ENCODE data around the gene GNAZ. TPM values are rescaled to one million over a fixed set of nuclear protein-coding genes. Genes with fewer than 3 reads are reported as not detected.

Gene GNAZ
- total RNA-seq, 1 experiment from 2014 or later = 11.1 TPM

DNA sequence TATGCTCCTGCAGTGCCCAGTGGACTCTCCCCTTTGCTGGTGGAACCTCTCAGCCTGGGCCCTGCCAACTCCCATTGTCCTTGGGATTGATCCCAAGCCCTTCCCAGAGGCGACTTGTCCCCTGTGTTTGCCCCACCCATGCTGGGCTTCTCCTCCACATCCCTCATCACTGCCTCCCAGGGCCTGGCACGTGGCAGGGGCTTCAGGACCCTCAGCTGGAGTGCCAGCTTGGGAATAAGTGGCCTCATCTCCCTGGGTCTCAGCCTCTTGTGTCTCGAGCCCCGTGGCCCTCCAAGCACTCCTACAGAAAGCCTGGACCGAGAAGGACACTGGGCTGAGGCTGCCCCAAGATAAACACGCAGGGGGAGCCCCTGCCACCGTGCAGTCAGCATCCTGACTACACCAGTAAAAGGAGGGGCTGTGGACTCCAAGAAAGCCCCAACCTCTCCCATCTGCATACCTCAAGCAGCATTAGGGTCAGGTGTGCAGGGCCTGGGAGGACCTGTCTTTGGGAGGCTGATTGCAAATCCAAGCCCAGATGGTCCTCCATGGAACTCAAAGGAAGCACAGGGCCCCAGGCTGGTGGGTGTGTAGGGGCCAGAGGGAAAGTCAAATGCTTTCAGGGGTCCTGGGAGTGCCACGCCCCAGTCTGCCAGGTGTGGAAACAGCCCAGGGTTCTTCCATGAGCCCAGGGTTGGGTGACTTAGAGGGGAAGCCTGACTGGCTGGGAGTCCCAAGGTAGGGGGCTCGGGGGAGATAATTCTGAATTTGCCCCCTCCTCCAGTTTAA lies 9.5 kb upstream of the GNAZ start (continued):
- TF ChIP-seq REST (IDR thresholded peaks at IDR 0.05; ENCODE audit: low read depth) (no peak), ZFX (IDR thresholded peaks at IDR 0.05) (no peak), POLR2A (IDR thresholded peaks at IDR 0.05; ENCODE audit: borderline replicate concordance, extremely low read depth, insufficient read depth, insufficient read length) (no peak)
- TF ChIP-seq, protein P1, sequence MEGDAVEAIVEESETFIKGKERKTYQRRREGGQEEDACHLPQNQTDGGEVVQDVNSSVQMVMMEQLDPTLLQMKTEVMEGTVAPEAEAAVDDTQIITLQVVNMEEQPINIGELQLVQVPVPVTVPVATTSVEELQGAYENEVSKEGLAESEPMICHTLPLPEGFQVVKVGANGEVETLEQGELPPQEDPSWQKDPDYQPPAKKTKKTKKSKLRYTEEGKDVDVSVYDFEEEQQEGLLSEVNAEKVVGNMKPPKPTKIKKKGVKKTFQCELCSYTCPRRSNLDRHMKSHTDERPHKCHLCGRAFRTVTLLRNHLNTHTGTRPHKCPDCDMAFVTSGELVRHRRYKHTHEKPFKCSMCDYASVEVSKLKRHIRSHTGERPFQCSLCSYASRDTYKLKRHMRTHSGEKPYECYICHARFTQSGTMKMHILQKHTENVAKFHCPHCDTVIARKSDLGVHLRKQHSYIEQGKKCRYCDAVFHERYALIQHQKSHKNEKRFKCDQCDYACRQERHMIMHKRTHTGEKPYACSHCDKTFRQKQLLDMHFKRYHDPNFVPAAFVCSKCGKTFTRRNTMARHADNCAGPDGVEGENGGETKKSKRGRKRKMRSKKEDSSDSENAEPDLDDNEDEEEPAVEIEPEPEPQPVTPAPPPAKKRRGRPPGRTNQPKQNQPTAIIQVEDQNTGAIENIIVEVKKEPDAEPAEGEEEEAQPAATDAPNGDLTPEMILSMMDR (IDR thresholded peaks at IDR 0.05 in 2 of 3, conservative IDR thresholded peaks at IDR 0.05 in 1 of 3; ENCODE audit: borderline replicate concordance in 1 of 3, insufficient read depth in 1 of 3, low read depth in 2 of 3, low read length in 2 of 3) = no peak

- DNase-seq (ENCODE audit: low read depth, low spot score) (no peak), ATAC-seq (no peak)
- Histone ChIP-seq H4K20me1 (ENCODE audit: insufficient read depth) (no peaks in the 10 kb centered on the region), H3K27me3 (ENCODE audit: insufficient read depth, low read length) (no peaks in the 10 kb centered on the region), H3K9me2 (ENCODE audit: insufficient read depth) (no peaks in the 10 kb centered on the region), H3K4me3 (replicated peaks in 1 of 2; ENCODE audit: low read depth in 1 of 2, low read length in 2 of 2) (no peak overlapping the region), H2AFZ (ENCODE audit: low read depth, low read length, poor library complexity, severe bottlenecking) (no peak overlapping the region), H3K79me2 (ENCODE audit: insufficient read depth, low read length) (no peaks in the 10 kb centered on the region), H3K4me2 (ENCODE audit: low read length) (no peak overlapping the region), H3K36me3 (ENCODE audit: control insufficient read depth in 1 of 2, insufficient read depth in 2 of 2, low read length in 2 of 2) (no peaks in the 10 kb centered on the region), H3K9me3 (ENCODE audit: control insufficient read depth in 1 of 2, insufficient read depth in 1 of 2, low read depth in 1 of 2, low read length in 2 of 2) (peaks cover 0 to 3% of the 10 kb centered on the region in 2 experiments; a peak in 2 of 4 replicates), H3K27ac (ENCODE audit: low read depth, low read length) (no peak overlapping the region), H3K9ac (ENCODE audit: low read length) (no peak overlapping the region), H3K4me1 (ENCODE audit: control insufficient read depth in 1 of 2, insufficient read depth in 2 of 2, low read length in 2 of 2) (peaks cover 0 to 6% of the 10 kb centered on the region in 2 experiments; a peak in 1 of 4 replicates)
- ChIA-PET POLR2A (no interaction called here), RAD21 (ENCODE audit: low non-redundant PET in 1 of 2, low total read pairs in 2 of 2, uncharacterized antibody in 2 of 2, unreplicated experiment in 2 of 2) (no interaction called here), CTCF (no interaction called here)
- intact Hi-C loops (cut with micrococcal nuclease) = no loop called here
- BruUV-seq (replicated peaks) = no TSS peak
- TF ChIP-seq TCF7L2 (IDR thresholded peaks at IDR 0.05; ENCODE audit: borderline replicate concordance, extremely low read depth, insufficient read depth, insufficient read length) = no peak
- no peak for TF ChIP-seq FOSL1 (IDR thresholded peaks at IDR 0.05; ENCODE audit: low read depth)
- TF ChIP-seq, protein P2, sequence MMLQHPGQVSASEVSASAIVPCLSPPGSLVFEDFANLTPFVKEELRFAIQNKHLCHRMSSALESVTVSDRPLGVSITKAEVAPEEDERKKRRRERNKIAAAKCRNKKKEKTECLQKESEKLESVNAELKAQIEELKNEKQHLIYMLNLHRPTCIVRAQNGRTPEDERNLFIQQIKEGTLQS (IDR thresholded peaks at IDR 0.05) = no peak
- TF ChIP-seq ZNF274 (IDR thresholded peaks at IDR 0.05; ENCODE audit: low read depth, low read length) = no peak
- TF ChIP-seq, protein P3, sequence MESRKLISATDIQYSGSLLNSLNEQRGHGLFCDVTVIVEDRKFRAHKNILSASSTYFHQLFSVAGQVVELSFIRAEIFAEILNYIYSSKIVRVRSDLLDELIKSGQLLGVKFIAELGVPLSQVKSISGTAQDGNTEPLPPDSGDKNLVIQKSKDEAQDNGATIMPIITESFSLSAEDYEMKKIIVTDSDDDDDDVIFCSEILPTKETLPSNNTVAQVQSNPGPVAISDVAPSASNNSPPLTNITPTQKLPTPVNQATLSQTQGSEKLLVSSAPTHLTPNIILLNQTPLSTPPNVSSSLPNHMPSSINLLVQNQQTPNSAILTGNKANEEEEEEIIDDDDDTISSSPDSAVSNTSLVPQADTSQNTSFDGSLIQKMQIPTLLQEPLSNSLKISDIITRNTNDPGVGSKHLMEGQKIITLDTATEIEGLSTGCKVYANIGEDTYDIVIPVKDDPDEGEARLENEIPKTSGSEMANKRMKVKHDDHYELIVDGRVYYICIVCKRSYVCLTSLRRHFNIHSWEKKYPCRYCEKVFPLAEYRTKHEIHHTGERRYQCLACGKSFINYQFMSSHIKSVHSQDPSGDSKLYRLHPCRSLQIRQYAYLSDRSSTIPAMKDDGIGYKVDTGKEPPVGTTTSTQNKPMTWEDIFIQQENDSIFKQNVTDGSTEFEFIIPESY (IDR thresholded peaks at IDR 0.05; ENCODE audit: extremely low read depth, insufficient replicate concordance, low read length) = no peak
- TF ChIP-seq MAX (IDR thresholded peaks at IDR 0.05) = no peak
Measured at GRCh38 chr22:23061471-23062280, 8.6 kb upstream of the GNAZ start.

All from HCT116 (cell line).